Activated naive CD4-positive, alpha-beta T cell treated with anti-CD3 and anti-CD28 coated beads, Interleukin-2, amount 10 ng/mL, durations not matched to agents 7 days and 5 days (primary cell): ENCODE results near the gene ATRN.

Source experiments
- CTCF ChIA-PET: fragments of 350-600 bp; sonication (Branson Sonifier 250); formaldehyde crosslinking; loops from one replicate; lab custom pipeline; 2021; ENCODE audit warnings: antibody characterized with exemption; lab: Charles Lee
- DNase-seq: peaks from one replicate; pipeline ENCODE4 v3.0.0-alpha.2; 2020
- H3K27ac Mint-ChIP-seq: one replicate; pipeline ENCODE4 v1.8.0; 2021; ENCODE audit warnings: mild to moderate bottlenecking, moderate library complexity, mixed read lengths
- H3K27me3 Mint-ChIP-seq: one replicate; pipeline ENCODE4 v1.8.0; 2021; ENCODE audit warnings: mild to moderate bottlenecking, mixed read lengths
- H3K36me3 Mint-ChIP-seq: one replicate; pipeline ENCODE4 v1.8.0; 2021; ENCODE audit warnings: mixed read lengths
- H3K4me1 Mint-ChIP-seq: one replicate; pipeline ENCODE4 v1.8.0; 2021; ENCODE audit warnings: mixed read lengths
- H3K4me3 Mint-ChIP-seq: one replicate; pipeline ENCODE4 v1.8.0; 2021; ENCODE audit warnings: mild to moderate bottlenecking, moderate library complexity, mixed read lengths
- H3K9me3 Mint-ChIP-seq: one replicate; pipeline ENCODE4 v1.8.0; 2021; ENCODE audit warnings: mixed read lengths

ATRN gene

DNA sequence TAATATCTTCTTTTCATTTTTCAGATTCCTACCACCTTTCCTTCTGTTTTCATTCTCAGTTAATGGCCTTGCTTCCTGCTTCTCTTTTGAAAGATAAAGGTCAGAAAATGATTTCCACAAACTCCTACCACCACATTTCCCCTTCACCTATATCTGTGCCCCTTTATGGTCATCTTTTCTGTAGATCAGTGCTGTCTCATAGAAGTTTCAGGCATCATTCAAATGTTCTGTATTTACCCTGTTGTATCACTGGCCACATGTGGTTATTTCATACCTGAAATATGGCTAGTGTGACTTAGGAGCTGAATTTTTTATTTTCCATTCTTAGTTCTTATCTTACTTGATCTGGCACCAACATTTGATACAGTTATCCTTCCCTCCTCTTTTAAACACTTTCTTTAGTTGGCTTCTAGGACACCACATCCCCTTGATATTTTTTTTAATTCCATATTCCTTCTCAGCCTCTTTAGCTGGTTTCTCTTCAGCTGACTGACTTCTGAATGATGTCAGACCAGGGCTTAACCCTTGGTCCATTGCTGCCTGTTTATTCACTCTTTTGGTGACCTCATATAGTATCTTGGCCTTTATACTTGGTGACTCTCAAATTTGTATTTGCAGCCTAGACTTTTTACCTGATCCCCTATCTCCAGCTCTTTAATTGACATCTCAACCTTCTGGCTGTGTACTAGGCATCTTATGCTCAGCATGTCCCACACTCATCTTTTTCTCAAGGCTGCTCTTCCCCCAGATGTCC lies 81.0 kb downstream of the ATRN start:
- CTCF ChIA-PET, result interaction anchor here (0.6 to 2.5 kb wide), 3 partner anchors 11 to 170 kb away, joined by 3 to 13 read pairs (median 4); no protein-coding TSS in a partner anchor
- Mint-ChIP-seq H3K4me1 (no peaks in the 10 kb centered on the region), H3K36me3 (no peaks in the 10 kb centered on the region), H3K27ac (no peak overlapping the region), H3K27me3 (no peaks in the 10 kb centered on the region), H3K9me3 (no peaks in the 10 kb centered on the region), H3K4me3 (no peak overlapping the region)
- DNase-seq, result no peak

DNA sequence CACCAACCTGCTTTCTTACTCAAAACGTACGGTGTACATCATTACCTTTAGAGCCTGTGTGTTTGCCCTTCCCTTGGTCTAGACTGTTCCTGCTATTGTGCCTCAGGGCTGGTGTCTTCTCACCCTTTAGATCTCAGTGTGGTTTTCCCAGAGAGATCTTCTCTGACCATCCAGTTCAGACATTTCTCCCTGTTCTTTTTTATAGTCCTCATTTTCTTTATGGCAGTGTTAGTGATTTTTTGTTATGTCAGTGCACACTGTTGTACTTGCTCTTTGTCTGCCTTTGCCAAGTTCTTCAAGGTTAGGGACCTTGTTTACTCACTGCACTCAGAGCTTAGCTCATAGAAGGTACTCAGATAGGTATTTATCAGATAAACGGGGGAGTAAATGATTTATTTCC lies 82.8 kb downstream of the ATRN start:
- Mint-ChIP-seq H3K27me3 (no peaks in the 10 kb centered on the region), H3K4me3 (no peak overlapping the region), H3K9me3 (no peaks in the 10 kb centered on the region), H3K36me3 (no peaks in the 10 kb centered on the region), H3K27ac (no peak overlapping the region), H3K4me1 (no peaks in the 10 kb centered on the region)
- CTCF ChIA-PET, result no interaction called here
- no peak for DNase-seq

DNA sequence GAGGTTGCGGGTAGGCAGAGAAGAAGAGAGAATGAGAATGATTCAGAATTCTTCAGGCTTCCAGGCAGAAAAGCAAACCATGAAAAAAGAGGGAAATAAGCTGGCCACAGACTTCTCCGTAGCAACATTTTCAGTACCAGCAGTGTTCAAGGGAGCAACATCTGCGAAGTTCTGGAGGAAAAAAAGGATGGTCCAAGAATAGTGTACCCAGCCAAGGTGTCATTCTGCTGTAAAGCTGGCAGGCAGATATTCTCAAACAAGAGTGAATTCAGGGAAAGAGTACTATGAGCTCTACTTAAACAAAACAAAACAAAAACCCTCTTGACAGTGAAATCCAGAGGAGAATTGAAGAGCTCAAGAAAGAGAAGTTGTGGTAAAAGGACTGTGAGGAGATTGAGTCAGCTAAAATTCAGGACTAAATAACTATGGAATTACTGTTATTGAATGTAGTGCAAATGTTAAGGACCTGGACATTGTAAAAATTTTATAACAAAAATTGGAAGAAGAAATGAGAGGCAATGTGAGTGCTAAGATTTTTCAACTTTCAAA lies 86.5 kb downstream of the ATRN start:
- H3K27me3 Mint-ChIP-seq, result no peaks in the 10 kb centered on the region

DNA sequence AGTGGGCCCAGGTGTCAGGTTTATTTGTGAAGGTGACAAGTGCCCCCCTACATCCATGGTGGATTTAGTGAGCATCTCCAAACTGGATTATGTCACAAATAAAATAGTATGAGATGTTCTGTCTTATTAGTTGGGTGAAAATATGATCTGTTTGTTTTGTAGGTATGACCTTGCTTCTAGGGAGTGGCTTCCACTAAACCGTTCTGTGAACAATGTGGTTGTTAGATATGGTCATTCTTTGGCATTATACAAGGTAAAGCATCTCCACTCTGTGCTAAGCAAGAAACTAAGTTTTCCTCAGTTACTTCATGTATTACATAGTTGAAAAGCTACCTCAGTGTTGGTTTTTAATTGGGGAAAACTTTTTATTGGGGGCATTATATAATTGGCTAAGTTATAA lies 88.4 kb downstream of the ATRN start:
- no peak for DNase-seq
- peaks cover 2% of the 10 kb centered on the region for H3K36me3 Mint-ChIP-seq
- no peaks in the 10 kb centered on the region for H3K4me1 Mint-ChIP-seq
- H3K27ac Mint-ChIP-seq, result no peak overlapping the region
- CTCF ChIA-PET, result no interaction called here
- H3K27me3 Mint-ChIP-seq, result no peaks in the 10 kb centered on the region
- no peaks in the 10 kb centered on the region for H3K9me3 Mint-ChIP-seq
- H3K4me3 Mint-ChIP-seq, result no peak overlapping the region

More for the DNA sequence above, 86.5 kb downstream of the ATRN start:
- H3K27ac Mint-ChIP-seq, result no peak overlapping the region
- no peak overlapping the region for H3K4me3 Mint-ChIP-seq
- no peak for DNase-seq
- H3K9me3 Mint-ChIP-seq, result no peaks in the 10 kb centered on the region
- CTCF ChIA-PET, result no interaction called here
- H3K4me1 Mint-ChIP-seq, result no peaks in the 10 kb centered on the region
- no peaks in the 10 kb centered on the region for H3K36me3 Mint-ChIP-seq

DNA sequence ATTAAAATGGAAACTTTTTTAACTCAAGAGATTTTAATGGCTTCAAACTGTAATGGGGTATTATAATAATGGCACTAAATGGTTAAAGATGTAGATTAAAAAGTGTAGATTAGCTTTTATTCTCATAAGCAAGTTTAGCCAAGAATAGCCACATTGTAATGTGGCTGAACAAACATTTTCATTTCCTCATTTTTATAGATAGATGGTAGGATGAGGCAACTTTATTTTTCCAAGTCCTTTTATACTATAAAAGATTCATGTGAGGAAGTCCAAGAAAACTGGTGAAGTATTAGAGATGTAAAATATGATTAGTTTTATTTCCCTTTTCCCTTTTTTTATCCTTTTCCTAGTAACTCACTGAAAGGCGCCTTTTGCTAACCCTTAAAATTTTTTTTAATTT lies 88.8 kb downstream of the ATRN start:
- H3K36me3 Mint-ChIP-seq, result peaks cover 2% of the 10 kb centered on the region
- no peak overlapping the region for H3K27ac Mint-ChIP-seq
- CTCF ChIA-PET, result interaction anchor here (1.4 kb wide), 1 partner anchor 151 kb away, joined by 7 read pairs; no protein-coding TSS in a partner anchor
- H3K27me3 Mint-ChIP-seq, result no peaks in the 10 kb centered on the region
- no peak overlapping the region for H3K4me3 Mint-ChIP-seq
- no peaks in the 10 kb centered on the region for H3K9me3 Mint-ChIP-seq
- H3K4me1 Mint-ChIP-seq, result no peaks in the 10 kb centered on the region
- no peak for DNase-seq

DNA sequence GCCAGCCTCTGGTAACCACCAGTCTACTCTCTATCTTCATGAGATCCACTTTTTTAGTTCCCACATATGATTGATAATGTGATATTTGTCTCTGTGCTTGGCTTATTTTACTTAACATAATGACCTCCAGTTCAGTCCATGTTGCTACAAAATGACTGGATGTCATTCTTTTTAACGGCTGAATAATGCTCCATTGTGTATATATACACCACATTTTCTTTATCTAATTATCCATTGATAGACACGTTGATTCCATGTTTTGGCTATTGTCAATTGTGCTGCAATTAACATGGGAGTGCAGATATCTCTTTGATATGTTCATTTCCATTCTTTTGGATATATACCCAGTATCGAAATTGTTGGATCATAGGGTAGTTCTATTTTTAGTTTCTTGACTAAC lies 89.3 kb downstream of the ATRN start:
- CTCF ChIA-PET, result interaction anchor here (1.4 kb wide), 1 partner anchor 151 kb away, joined by 7 read pairs; no protein-coding TSS in a partner anchor

DNA sequence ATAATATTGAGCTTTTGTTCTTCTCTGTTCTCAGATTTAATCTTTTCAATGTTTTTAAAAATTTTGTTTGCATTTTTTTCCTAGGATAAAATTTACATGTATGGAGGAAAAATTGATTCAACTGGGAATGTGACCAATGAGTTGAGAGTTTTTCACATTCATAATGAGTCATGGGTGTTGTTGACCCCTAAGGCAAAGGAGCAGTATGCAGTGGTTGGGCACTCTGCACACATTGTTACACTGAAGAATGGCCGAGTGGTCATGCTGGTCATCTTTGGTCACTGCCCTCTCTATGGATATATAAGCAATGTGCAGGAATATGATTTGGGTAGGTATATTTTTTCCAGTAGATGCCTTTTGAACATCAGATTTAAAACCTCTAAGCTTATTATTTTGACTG lies 89.8 kb downstream of the ATRN start:
- Mint-ChIP-seq H3K36me3 (peaks cover 2% of the 10 kb centered on the region), H3K9me3 (no peaks in the 10 kb centered on the region), H3K27me3 (no peaks in the 10 kb centered on the region), H3K27ac (no peak overlapping the region), H3K4me1 (no peaks in the 10 kb centered on the region), H3K4me3 (no peak overlapping the region)
- no peak for DNase-seq
- CTCF ChIA-PET, result interaction anchor here (1.4 kb wide), 1 partner anchor 150 kb away, joined by 7 read pairs; no protein-coding TSS in a partner anchor

More for the DNA sequence above, 89.3 kb downstream of the ATRN start:
- no peaks in the 10 kb centered on the region for H3K27me3 Mint-ChIP-seq
- no peak overlapping the region for H3K4me3 Mint-ChIP-seq
- peaks cover 2% of the 10 kb centered on the region for H3K36me3 Mint-ChIP-seq
- no peak for DNase-seq
- no peaks in the 10 kb centered on the region for H3K4me1 Mint-ChIP-seq
- H3K9me3 Mint-ChIP-seq, result no peaks in the 10 kb centered on the region
- no peak overlapping the region for H3K27ac Mint-ChIP-seq

DNA sequence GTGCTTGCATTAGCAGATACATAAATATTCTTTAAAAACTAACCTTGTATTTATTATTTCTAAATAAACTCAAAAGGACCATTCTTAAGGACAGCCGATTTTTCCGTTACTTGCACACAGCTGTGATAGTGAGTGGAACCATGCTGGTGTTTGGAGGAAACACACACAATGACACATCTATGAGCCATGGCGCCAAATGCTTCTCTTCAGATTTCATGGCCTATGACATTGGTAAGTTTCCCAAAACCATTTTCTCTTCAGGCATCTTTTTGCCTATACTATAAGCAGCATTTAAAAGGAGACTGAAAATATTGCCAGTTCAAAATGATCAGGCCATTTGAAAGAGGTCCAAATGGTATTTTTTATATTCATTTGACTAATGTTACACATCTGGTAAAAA lies 92.3 kb downstream of the ATRN start:
- Mint-ChIP-seq H3K27ac (no peak overlapping the region), H3K4me3 (no peak overlapping the region), H3K4me1 (no peaks in the 10 kb centered on the region), H3K27me3 (no peaks in the 10 kb centered on the region), H3K36me3 (peaks cover 2% of the 10 kb centered on the region), H3K9me3 (no peaks in the 10 kb centered on the region)
- CTCF ChIA-PET, result interaction anchor here (0.7 to 4.8 kb wide), 22 partner anchors 10 to 205 kb away, joined by 3 to 39 read pairs (median 4); partner anchors contain the start of genes ADISSP and SIGLEC1
- DNase-seq, result no peak

DNA sequence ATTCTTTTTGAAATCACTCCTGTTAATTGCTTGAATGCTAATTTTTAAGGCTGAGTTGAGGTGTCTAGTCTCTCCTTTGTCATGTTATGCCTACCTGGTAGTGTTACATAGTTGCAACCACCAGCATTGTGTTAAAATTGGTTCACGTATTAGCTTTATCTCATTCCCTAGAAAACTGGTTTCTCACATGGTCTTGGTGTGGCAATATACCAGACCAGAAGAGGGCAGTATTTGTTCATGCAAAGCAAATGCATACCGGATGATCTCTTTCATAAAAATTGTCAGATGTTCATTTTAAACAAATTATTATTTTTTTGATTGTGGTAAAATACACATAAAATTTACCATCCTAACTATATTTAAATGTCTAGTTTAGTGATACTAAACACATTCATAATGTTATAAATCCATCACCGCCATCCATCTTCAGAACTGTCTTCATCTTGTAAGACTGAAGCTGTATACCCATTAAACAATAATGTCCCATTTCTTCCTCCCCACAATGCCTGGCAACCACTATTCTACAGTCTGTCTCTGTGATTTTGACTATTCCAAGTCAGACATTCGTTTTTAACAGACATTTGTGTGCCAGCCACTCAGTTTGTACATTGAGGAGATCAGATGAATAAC lies 92.8 kb downstream of the ATRN start:
- CTCF ChIA-PET, result interaction anchor here (0.7 to 4.8 kb wide), 21 partner anchors 10 to 204 kb away, joined by 3 to 39 read pairs (median 4); partner anchors contain the start of genes ADISSP and SIGLEC1
- Mint-ChIP-seq H3K4me3 (no peak overlapping the region), H3K4me1 (no peaks in the 10 kb centered on the region), H3K36me3 (peaks cover 2% of the 10 kb centered on the region), H3K9me3 (no peaks in the 10 kb centered on the region), H3K27me3 (no peaks in the 10 kb centered on the region), H3K27ac (no peak overlapping the region)
- no peak for DNase-seq

DNA sequence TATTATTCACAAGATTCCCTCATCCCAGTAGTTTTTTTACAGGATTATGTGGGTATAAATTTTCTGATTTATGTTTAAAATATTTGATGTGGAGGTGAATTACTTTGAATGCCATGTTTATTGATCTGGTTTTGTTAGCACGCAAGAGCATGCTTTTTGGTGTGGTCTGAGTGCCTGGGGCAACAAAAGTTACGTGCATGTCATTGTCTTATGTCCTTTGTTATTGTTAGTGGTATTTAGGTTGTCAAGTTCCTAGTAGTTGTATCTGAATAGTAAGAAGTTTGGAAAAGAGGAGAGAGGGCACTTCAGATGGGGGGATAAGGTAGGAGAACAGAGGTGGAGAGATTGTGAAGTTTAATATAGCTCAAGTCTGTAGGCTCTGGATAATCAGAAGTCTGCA lies 95.0 kb downstream of the ATRN start:
- no peak for DNase-seq
- H3K4me1 Mint-ChIP-seq, result no peaks in the 10 kb centered on the region
- H3K9me3 Mint-ChIP-seq, result no peaks in the 10 kb centered on the region
- CTCF ChIA-PET, result interaction anchor here (4.8 kb wide), 1 partner anchor 145 kb away, joined by 39 read pairs; no protein-coding TSS in a partner anchor
- peaks cover 2% of the 10 kb centered on the region for H3K36me3 Mint-ChIP-seq
- no peak overlapping the region for H3K4me3 Mint-ChIP-seq
- no peaks in the 10 kb centered on the region for H3K27me3 Mint-ChIP-seq
- H3K27ac Mint-ChIP-seq, result no peak overlapping the region

DNA sequence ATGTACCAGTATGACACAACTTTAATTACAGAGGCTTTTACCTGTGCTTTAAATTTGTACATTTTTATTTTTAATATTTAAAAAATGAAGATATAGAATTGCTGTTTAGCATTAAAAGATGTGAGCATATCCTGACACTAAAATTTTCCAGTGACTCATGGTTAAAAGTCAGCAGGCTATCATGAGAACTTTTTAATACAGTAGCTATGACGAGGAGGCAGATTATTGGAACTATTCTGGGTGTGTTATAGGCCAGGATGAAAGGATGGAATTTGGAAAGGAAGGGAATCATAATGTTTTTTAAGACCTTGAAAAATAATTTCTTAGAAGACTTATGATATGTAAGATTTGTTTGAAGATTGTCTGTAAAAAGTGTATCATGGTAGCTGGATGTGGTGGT lies 101.3 kb downstream of the ATRN start:
- Mint-ChIP-seq H3K27ac (no peak overlapping the region), H3K4me3 (no peak overlapping the region), H3K36me3 (peaks cover 10% of the 10 kb centered on the region), H3K27me3 (no peaks in the 10 kb centered on the region), H3K9me3 (no peaks in the 10 kb centered on the region), H3K4me1 (no peaks in the 10 kb centered on the region)
- no peak for DNase-seq
- CTCF ChIA-PET, result no interaction called here

DNA sequence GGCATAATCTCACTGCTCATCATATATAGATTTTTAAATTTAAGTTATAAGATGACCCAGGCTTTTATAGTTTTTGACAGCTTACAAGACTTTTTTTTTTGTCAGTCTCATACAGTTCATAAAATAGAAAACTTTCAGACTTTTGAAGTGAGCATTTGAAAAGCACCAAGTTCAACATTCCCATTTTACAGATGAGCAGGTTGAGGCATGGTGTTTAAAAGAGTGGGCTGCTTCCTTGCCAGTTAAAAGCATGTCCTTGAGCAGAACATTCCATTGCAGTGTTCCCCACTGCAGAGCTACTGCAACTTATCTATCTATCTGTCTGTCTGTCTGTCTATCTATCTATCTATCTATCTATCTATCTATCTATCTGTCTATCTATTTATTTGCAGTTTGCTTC lies 105.5 kb downstream of the ATRN start:
- Mint-ChIP-seq H3K27me3 (no peaks in the 10 kb centered on the region), H3K36me3 (peaks cover 18% of the 10 kb centered on the region), H3K4me1 (no peaks in the 10 kb centered on the region), H3K27ac (no peak overlapping the region), H3K4me3 (no peak overlapping the region), H3K9me3 (no peaks in the 10 kb centered on the region)
- no peak for DNase-seq
- CTCF ChIA-PET, result no interaction called here

DNA sequence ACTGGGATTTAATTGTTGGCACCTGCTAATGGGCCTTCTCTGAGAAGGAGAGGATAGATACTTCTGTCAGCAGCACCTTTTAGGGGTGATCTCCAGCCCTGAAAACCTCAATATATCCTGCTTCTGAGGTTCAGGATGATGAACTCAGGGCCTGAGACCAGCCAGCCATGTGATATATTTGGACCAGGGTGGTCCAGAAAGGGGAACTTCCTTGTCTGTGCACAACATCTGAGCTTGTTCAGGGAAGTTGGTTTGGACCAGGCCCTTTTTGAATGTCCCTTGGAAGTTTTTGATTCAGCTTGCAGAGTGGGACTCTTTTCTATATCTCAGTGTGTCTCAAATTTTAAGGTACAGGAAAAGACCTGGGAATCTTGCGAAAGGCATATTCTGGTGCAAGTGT lies 106.5 kb downstream of the ATRN start:
- CTCF ChIA-PET, result no interaction called here
- H3K4me1 Mint-ChIP-seq, result no peaks in the 10 kb centered on the region
- no peaks in the 10 kb centered on the region for H3K27me3 Mint-ChIP-seq
- H3K36me3 Mint-ChIP-seq, result peaks cover 18% of the 10 kb centered on the region
- no peak overlapping the region for H3K27ac Mint-ChIP-seq
- no peaks in the 10 kb centered on the region for H3K9me3 Mint-ChIP-seq
- no peak for DNase-seq
- H3K4me3 Mint-ChIP-seq, result no peak overlapping the region

DNA sequence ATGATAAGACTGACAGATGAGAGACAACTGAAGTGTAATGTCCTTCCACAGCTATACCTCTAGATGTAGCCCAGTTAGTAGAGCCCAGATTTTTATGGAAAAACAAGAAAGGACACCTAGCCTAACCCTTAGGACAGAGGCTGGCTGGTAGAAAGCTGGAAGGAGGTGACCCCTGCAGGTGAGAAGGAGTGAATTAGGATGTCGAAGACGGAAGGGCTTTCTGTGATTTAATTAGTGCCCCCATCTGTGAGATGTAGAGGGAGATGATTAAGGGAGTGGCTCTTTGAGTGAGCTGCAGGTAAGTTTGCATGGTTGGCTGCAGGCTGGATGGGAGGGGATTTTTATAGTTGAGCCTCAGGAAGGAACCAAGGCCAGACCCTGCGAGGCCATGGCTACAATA lies 109.6 kb downstream of the ATRN start:
- CTCF ChIA-PET, result interaction anchor here (0.6 kb wide), 1 partner anchor 1185 kb away, joined by 3 read pairs; no protein-coding TSS in a partner anchor
- Mint-ChIP-seq H3K27me3 (no peaks in the 10 kb centered on the region), H3K27ac (no peak overlapping the region), H3K4me3 (no peak overlapping the region), H3K36me3 (peaks cover 26% of the 10 kb centered on the region), H3K4me1 (no peaks in the 10 kb centered on the region), H3K9me3 (no peaks in the 10 kb centered on the region)
- no peak for DNase-seq
